ENCODE results near the gene EEF1AKMT4. TPM values are rescaled to one million over a fixed set of nuclear protein-coding genes. Genes with fewer than 3 reads are reported as not detected.
A peak's percentile ranks its signal among the peaks of the same experiment; 100 is the strongest.

Gene EEF1AKMT4
- total RNA-seq, result 5.0 TPM
- 2.9 TPM for polyA plus RNA-seq
- long read RNA-seq, donor 1, result 0 reads
- long read RNA-seq, donor 2, result 0 reads
- long read RNA-seq, donor 3, transcript EEF1AKMT4-201 (3 exons, 1,823 nt), result major isoform, 7 of 7 reads
- long read RNA-seq, donor 3, partial matches to known transcripts, result 0 of 7 reads
- long read RNA-seq, donor 3, other reads (novel, unspliced or antisense), result 0 of 7 reads
- long read RNA-seq, donor 4, transcript EEF1AKMT4-201 (3 exons, 1,823 nt), result major isoform, 6 of 6 reads
- long read RNA-seq, donor 4, partial matches to known transcripts, result 0 of 6 reads
- long read RNA-seq, donor 4, other reads (novel, unspliced or antisense), result 0 of 6 reads
- long read RNA-seq, donor 5, transcript EEF1AKMT4-201 (3 exons, 1,823 nt), result major isoform, 9 of 9 reads
- long read RNA-seq, donor 5, partial matches to known transcripts, result 0 of 9 reads
- long read RNA-seq, donor 5, other reads (novel, unspliced or antisense), result 0 of 9 reads
- long read RNA-seq, donor 6, partial matches to known transcripts, result 0 of 4 reads
- long read RNA-seq, donor 6, other reads (novel, unspliced or antisense), result 0 of 4 reads
- long read RNA-seq, donor 7, transcript EEF1AKMT4-201 (3 exons, 1,823 nt), result major isoform, 7 of 7 reads
- long read RNA-seq, donor 7, partial matches to known transcripts, result 0 of 7 reads
- long read RNA-seq, donor 7, other reads (novel, unspliced or antisense), result 0 of 7 reads
- long read RNA-seq, donor 8, result 0 reads
- long read RNA-seq, donor 9, partial matches to known transcripts, result 0 of 3 reads
- long read RNA-seq, donor 9, other reads (novel, unspliced or antisense), result 0 of 3 reads
- long read RNA-seq, donor 10, partial matches to known transcripts, result 0 of 4 reads
- long read RNA-seq, donor 10, other reads (novel, unspliced or antisense), result 0 of 4 reads

GRCh38 chr3:184249412-184250166 lies at the start of gene EEF1AKMT4:
TSS of gene EEF1AKMT4 (plus strand) at chr3:184249672. CDS start at chr3:184249695, 23 bp downstream.
- no peaks in the 10 kb centered on the region for H3K27me3 ChIP-seq (ENCODE audit: control insufficient read depth in 2 of 2, insufficient read depth in 1 of 2, low read length in 1 of 2)
- H3K4me1 ChIP-seq (ENCODE audit: control insufficient read depth in 2 of 2, insufficient read depth in 2 of 2, low read length in 2 of 2), result peaks cover 9 to 15% of the 10 kb centered on the region in 2 donors
- H3K36me3 ChIP-seq (ENCODE audit: control insufficient read depth in 2 of 2, insufficient read depth in 2 of 2, low read length in 1 of 2), result peaks cover 11 to 12% of the 10 kb centered on the region in 2 donors
- under 1% methylated on average over 54 of the region's 54 CpGs for WGBS
- H3K27ac ChIP-seq (ENCODE audit: low read depth in 1 of 2, low read length in 1 of 2), result peak within 1 kb of the TSS; percentile 80 to 86
- H3K9me3 ChIP-seq (ENCODE audit: control insufficient read depth in 2 of 2, insufficient read depth in 1 of 2, low read length in 1 of 2), result no peaks in the 10 kb centered on the region
- DNase-seq (ENCODE audit: low read depth in 6 of 9, low spot score in 9 of 9), result peak; percentile 84 to 97 (median 90)
- peak within 1 kb of the TSS; percentile 80 to 81 for H3K4me3 ChIP-seq (ENCODE audit: low read length in 2 of 2)

GRCh38 chr3:184200825-184201224 lies 48.6 kb upstream of the EEF1AKMT4 start:
- peaks cover 3 to 5% of the 10 kb centered on the region in 2 donors for H3K36me3 ChIP-seq (ENCODE audit: control insufficient read depth in 2 of 2, insufficient read depth in 2 of 2, low read length in 1 of 2)
- no peaks in the 10 kb centered on the region for H3K9me3 ChIP-seq (ENCODE audit: control insufficient read depth in 2 of 2, insufficient read depth in 1 of 2, low read length in 1 of 2)
- no peak for DNase-seq (ENCODE audit: low read depth in 6 of 9, low spot score in 9 of 9)
- H3K27ac ChIP-seq (ENCODE audit: low read depth in 1 of 2, low read length in 1 of 2), result no peak overlapping the region
- no peaks in the 10 kb centered on the region for H3K4me1 ChIP-seq (ENCODE audit: control insufficient read depth in 2 of 2, insufficient read depth in 2 of 2, low read length in 2 of 2)
- no peak overlapping the region for H3K4me3 ChIP-seq (ENCODE audit: low read length in 2 of 2)
- peaks cover 0 to 3% of the 10 kb centered on the region in 2 donors for H3K27me3 ChIP-seq (ENCODE audit: control insufficient read depth in 2 of 2, insufficient read depth in 1 of 2, low read length in 1 of 2)

- WGBS, result 91% methylated on average over 8 of the region's 8 CpGs
- no peaks in the 10 kb centered on the region for H3K4me1 ChIP-seq (ENCODE audit: control insufficient read depth in 2 of 2, insufficient read depth in 2 of 2, low read length in 2 of 2)
- H3K27ac ChIP-seq (ENCODE audit: low read depth in 1 of 2, low read length in 1 of 2), result no peak overlapping the region
- no peaks in the 10 kb centered on the region for H3K9me3 ChIP-seq (ENCODE audit: control insufficient read depth in 2 of 2, insufficient read depth in 1 of 2, low read length in 1 of 2)
- H3K4me3 ChIP-seq (ENCODE audit: low read length in 2 of 2), result no peak overlapping the region
- H3K36me3 ChIP-seq (ENCODE audit: control insufficient read depth in 2 of 2, insufficient read depth in 2 of 2, low read length in 1 of 2), result no peaks in the 10 kb centered on the region
- H3K27me3 ChIP-seq (ENCODE audit: control insufficient read depth in 2 of 2, insufficient read depth in 1 of 2, low read length in 1 of 2), result peaks cover 0 to 12% of the 10 kb centered on the region in 2 donors
- no peak for DNase-seq (ENCODE audit: low read depth in 6 of 9, low spot score in 9 of 9)
Observed at GRCh38 chr3:184203526-184203925, 45.9 kb upstream of the EEF1AKMT4 start.

- no peaks in the 10 kb centered on the region for H3K4me1 ChIP-seq (ENCODE audit: control insufficient read depth in 2 of 2, insufficient read depth in 2 of 2, low read length in 2 of 2)
- H3K36me3 ChIP-seq (ENCODE audit: control insufficient read depth in 2 of 2, insufficient read depth in 2 of 2, low read length in 1 of 2), result no peaks in the 10 kb centered on the region
- H3K27me3 ChIP-seq (ENCODE audit: control insufficient read depth in 2 of 2, insufficient read depth in 1 of 2, low read length in 1 of 2), result peaks cover 0 to 13% of the 10 kb centered on the region in 2 donors
- H3K9me3 ChIP-seq (ENCODE audit: control insufficient read depth in 2 of 2, insufficient read depth in 1 of 2, low read length in 1 of 2), result no peaks in the 10 kb centered on the region
- DNase-seq (ENCODE audit: low read depth in 6 of 9, low spot score in 9 of 9), result no peak
- H3K27ac ChIP-seq (ENCODE audit: low read depth in 1 of 2, low read length in 1 of 2), result no peak overlapping the region
- H3K4me3 ChIP-seq (ENCODE audit: low read length in 2 of 2), result no peak overlapping the region
- 85% methylated on average over 11 of the region's 11 CpGs for WGBS
Observed at GRCh38 chr3:184209146-184209923, 40.1 kb upstream of the EEF1AKMT4 start.

- 92% methylated on average over 5 of the region's 5 CpGs for WGBS
- no peak overlapping the region for H3K4me3 ChIP-seq (ENCODE audit: low read length in 2 of 2)
- no peaks in the 10 kb centered on the region for H3K36me3 ChIP-seq (ENCODE audit: control insufficient read depth in 2 of 2, insufficient read depth in 2 of 2, low read length in 1 of 2)
- no peaks in the 10 kb centered on the region for H3K9me3 ChIP-seq (ENCODE audit: control insufficient read depth in 2 of 2, insufficient read depth in 1 of 2, low read length in 1 of 2)
- H3K27me3 ChIP-seq (ENCODE audit: control insufficient read depth in 2 of 2, insufficient read depth in 1 of 2, low read length in 1 of 2), result peaks cover 0 to 13% of the 10 kb centered on the region in 2 donors
- H3K27ac ChIP-seq (ENCODE audit: low read depth in 1 of 2, low read length in 1 of 2), result no peak overlapping the region
- no peak for DNase-seq (ENCODE audit: low read depth in 6 of 9, low spot score in 9 of 9)
- H3K4me1 ChIP-seq (ENCODE audit: control insufficient read depth in 2 of 2, insufficient read depth in 2 of 2, low read length in 2 of 2), result no peaks in the 10 kb centered on the region
Observed at GRCh38 chr3:184211297-184211696, 38.2 kb upstream of the EEF1AKMT4 start.

- 88% methylated on average over 5 of the region's 5 CpGs for WGBS
- no peaks in the 10 kb centered on the region for H3K9me3 ChIP-seq (ENCODE audit: control insufficient read depth in 2 of 2, insufficient read depth in 1 of 2, low read length in 1 of 2)
Observed at GRCh38 chr3:184211718-184212117, 37.8 kb upstream of the EEF1AKMT4 start.

GRCh38 chr3:184218814-184219213 lies 30.7 kb upstream of the EEF1AKMT4 start:
- no peak for DNase-seq (ENCODE audit: low read depth in 6 of 9, low spot score in 9 of 9)
- Histone ChIP-seq H3K4me3 (ENCODE audit: low read length in 2 of 2) (no peak overlapping the region), H3K27me3 (ENCODE audit: control insufficient read depth in 2 of 2, insufficient read depth in 1 of 2, low read length in 1 of 2) (peaks cover 0 to 9% of the 10 kb centered on the region in 2 donors), H3K4me1 (ENCODE audit: control insufficient read depth in 2 of 2, insufficient read depth in 2 of 2, low read length in 2 of 2) (no peaks in the 10 kb centered on the region), H3K27ac (ENCODE audit: low read depth in 1 of 2, low read length in 1 of 2) (no peak overlapping the region), H3K9me3 (ENCODE audit: control insufficient read depth in 2 of 2, insufficient read depth in 1 of 2, low read length in 1 of 2) (no peaks in the 10 kb centered on the region), H3K36me3 (ENCODE audit: control insufficient read depth in 2 of 2, insufficient read depth in 2 of 2, low read length in 1 of 2) (no peaks in the 10 kb centered on the region)
- WGBS, result 58% methylated on average over 4 of the region's 4 CpGs

More at GRCh38 chr3:184211718-184212117, 37.8 kb upstream of the EEF1AKMT4 start:
- no peaks in the 10 kb centered on the region for H3K4me1 ChIP-seq (ENCODE audit: control insufficient read depth in 2 of 2, insufficient read depth in 2 of 2, low read length in 2 of 2)
- H3K27ac ChIP-seq (ENCODE audit: low read depth in 1 of 2, low read length in 1 of 2), result no peak overlapping the region
- H3K4me3 ChIP-seq (ENCODE audit: low read length in 2 of 2), result no peak overlapping the region
- no peak for DNase-seq (ENCODE audit: low read depth in 6 of 9, low spot score in 9 of 9)
- no peaks in the 10 kb centered on the region for H3K36me3 ChIP-seq (ENCODE audit: control insufficient read depth in 2 of 2, insufficient read depth in 2 of 2, low read length in 1 of 2)
- peaks cover 0 to 10% of the 10 kb centered on the region in 2 donors for H3K27me3 ChIP-seq (ENCODE audit: control insufficient read depth in 2 of 2, insufficient read depth in 1 of 2, low read length in 1 of 2)

GRCh38 chr3:184222521-184222920 lies 27.0 kb upstream of the EEF1AKMT4 start:
- Histone ChIP-seq H3K4me1 (ENCODE audit: control insufficient read depth in 2 of 2, insufficient read depth in 2 of 2, low read length in 2 of 2) (no peaks in the 10 kb centered on the region), H3K27me3 (ENCODE audit: control insufficient read depth in 2 of 2, insufficient read depth in 1 of 2, low read length in 1 of 2) (peaks cover 6 to 31% of the 10 kb centered on the region in 2 donors), H3K27ac (ENCODE audit: low read depth in 1 of 2, low read length in 1 of 2) (no peak overlapping the region), H3K36me3 (ENCODE audit: control insufficient read depth in 2 of 2, insufficient read depth in 2 of 2, low read length in 1 of 2) (no peaks in the 10 kb centered on the region), H3K4me3 (ENCODE audit: low read length in 2 of 2) (no peak overlapping the region), H3K9me3 (ENCODE audit: control insufficient read depth in 2 of 2, insufficient read depth in 1 of 2, low read length in 1 of 2) (no peaks in the 10 kb centered on the region)
- 90% methylated on average over 3 of the region's 3 CpGs for WGBS
- DNase-seq (ENCODE audit: low read depth in 6 of 9, low spot score in 9 of 9), result no peak
